Right lobe of liver (tissue), 6 donors: Measurements from ENCODE around the gene CALML4. TPM values are rescaled to one million over a fixed set of nuclear protein-coding genes. Genes with fewer than 3 reads are reported as not detected.

Experiments
- ATAC-seq, 4 donors: fragments of 200-7000 bp; cut with Tn5 transposase; one replicate each; pipeline ENCODE4 v1.9.1; 2020; ENCODE audit warnings: mild to moderate bottlenecking in 4 of 4, moderate library complexity in 4 of 4
- DNase-seq, 3 donors: peaks; one replicate each; pipeline ENCODE4 v3.0.0-alpha.2; 2020
- H3K27ac ChIP-seq, 3 donors: fragments of 200-600 bp; one replicate each; pipeline ENCODE4 v1.8.0; 2022
- H3K27me3 ChIP-seq, 2 donors: fragments of 200-600 bp; one replicate each; pipeline ENCODE4 v1.8.0; 2022
- H3K36me3 ChIP-seq, 4 donors: fragments of 200-600 bp; sonication (generic) in 1 of 4; one replicate each; pipeline versions ENCODE4 v1.5.1 to v1.8.0; 2017 to 2022; ENCODE audit warnings: control low read depth in 1 of 4
- H3K4me1 ChIP-seq, 4 donors: fragments of 200-600 bp; sonication (generic) in 1 of 4; one replicate each; pipeline versions ENCODE4 v1.5.1 to v1.8.0; 2017 to 2022; ENCODE audit warnings: control low read depth in 1 of 4
- H3K4me3 ChIP-seq, 3 donors: fragments of 200-600 bp; one replicate each; pipeline ENCODE4 v1.8.0; 2022
- H3K9me3 ChIP-seq, 4 donors: fragments of 200-600 bp; sonication (generic) in 1 of 4; one replicate each; pipeline versions ENCODE4 v1.5.1 to v1.8.0; 2017 to 2022; ENCODE audit warnings: control low read depth in 1 of 4
- CTCF ChIP-seq, 4 donors: fragments of 200-600 bp in 3 of 4; fragments of 450-650 bp in 1 of 4; IDR thresholded peaks; one replicate each; pipeline versions ENCODE4 v1.5.1 to v1.8.0; 2016 to 2022; ENCODE audit warnings: antibody characterized with exemption in 4 of 4, mild to moderate bottlenecking in 2 of 4
- POLR2A ChIP-seq: fragments of 450-650 bp; IDR thresholded peaks from one replicate; pipeline ENCODE4 v1.6.1; 2017; ENCODE audit warnings: antibody characterized with exemption, mild to moderate bottlenecking
- WGBS: methylation state at CpG from one replicate; pipeline ENCODE4 v1.1.6; 2018; ENCODE audit warnings: low coverage, low lambda C conversion rate; ENCODE audit not compliant: insufficient coverage; ENCODE audit errors: missing lambda C conversion rate; 5-methylcytosine and 5-hydroxymethylcytosine counted together
- intact Hi-C, 2 donors: fragments of 100-400 bp; cut with DNase I; formaldehyde crosslinking; loops; one replicate each; pipeline versions ENCODE4 v1.11.2 to v1.14.1; 2022
- total RNA-seq, 6 experiments: library from RNA; depleted of rRNA in 2 of 6; stranded (reverse); fragments of >200 nt in 2 of 6; fragmentation: NEBNext Ultra II Directional in 3 of 6; extraction: Animal tissue kit (Norgen Biotek cat#: 25700) in 3 of 6; gene quantifications; one replicate each; pipeline versions ENCODE4 v1.1.0 to v1.2.4, GENCODE V29; 2016 to 2023
- donor health status: DM: no; HTN: yes; CAD: no.
- donor health status: DM: no; HTN: no; CAD: no.
- donor health status: DM: no; HTN: no; CAD: no.
- donor health status: DM: no; HTN: yes; CAD: no.
- donor health status: DM: no; HTN: yes; CAD: no.

Gene CALML4
- total RNA-seq, 6 experiments from 2014 or later = 3.3 to 9.8 (median 6.1) TPM

DNA sequence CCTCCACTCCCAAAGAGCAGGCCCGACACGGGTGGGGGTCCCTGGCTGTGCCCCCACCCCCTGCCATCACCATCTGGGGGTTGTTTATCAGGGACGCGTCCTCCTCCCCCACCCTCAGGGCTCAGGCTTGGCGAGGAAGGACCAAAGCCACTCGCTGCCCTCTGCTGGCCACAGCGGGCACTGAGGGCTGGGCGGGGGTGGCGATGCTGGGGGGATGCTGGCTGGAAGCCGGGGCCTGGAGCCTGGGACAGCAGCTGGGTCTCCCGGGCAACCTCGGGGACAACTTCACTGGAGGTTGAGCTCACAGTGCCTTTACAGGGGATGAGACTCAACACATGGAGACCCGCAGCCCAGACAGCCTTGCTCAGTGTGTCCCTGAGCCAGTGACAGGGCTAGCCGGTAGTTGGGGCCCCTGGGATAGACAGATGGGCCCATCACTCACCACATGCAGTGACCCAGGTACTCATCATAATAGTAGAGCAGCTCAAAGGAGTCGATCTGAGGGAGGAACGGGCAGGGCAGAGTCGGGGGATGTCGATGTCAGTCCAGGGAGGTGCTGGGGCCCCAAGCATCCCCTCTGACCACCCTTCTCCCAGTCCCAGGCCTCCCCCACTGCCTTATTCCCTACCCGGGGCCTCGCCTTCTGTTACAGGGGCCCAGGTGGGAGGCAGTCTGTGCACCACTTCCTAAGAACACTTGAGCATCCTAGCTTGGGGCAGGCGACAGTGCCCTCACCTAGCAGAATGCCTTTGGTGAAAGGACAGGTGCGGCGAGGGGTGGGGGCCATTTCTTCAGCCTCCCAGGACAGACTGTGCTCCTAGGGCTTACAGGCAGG is 5.9 kb upstream of the CALML4 start:
- WGBS = 25% methylated on average over 11 of the region's 23 CpGs

DNA sequence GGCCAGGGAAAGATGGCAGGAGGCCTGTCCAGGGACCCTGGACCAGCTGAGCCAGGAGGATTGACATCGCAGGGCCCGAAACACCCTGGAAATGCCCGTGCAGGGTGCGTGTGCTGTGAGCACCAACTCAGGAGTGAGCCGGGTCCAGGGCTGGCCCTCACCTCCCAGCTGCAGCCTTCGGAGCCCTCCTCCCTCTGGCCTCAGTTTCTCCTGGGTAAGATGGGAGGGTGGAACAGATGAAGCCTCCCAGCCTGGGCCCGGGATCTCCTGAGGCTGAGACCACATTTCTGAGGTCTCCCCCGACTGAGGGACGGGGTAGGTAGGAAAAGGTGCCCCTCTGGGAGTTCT is 5.3 kb upstream of the CALML4 start:
- Histone ChIP-seq H3K27ac (no peak overlapping the region), H3K9me3 (no peaks in the 10 kb centered on the region), H3K4me3 (no peak overlapping the region), H3K36me3 (no peaks in the 10 kb centered on the region), H3K4me1 (peaks cover 0 to 9% (median 4%) of the 10 kb centered on the region in 4 donors), H3K27me3 (no peaks in the 10 kb centered on the region)
- intact Hi-C loops = no loop called here
- DNase-seq (peak in 1 of 3 donors; percentile 42), ATAC-seq (no peak)
- 77% methylated on average over 5 of the region's 9 CpGs for WGBS
- no peak for TF ChIP-seq CTCF (IDR thresholded peaks at IDR 0.05)
- no peak for TF ChIP-seq POLR2A

More for the DNA sequence above, 5.9 kb upstream of the CALML4 start:
- ATAC-seq (peak; percentile 48 to 64 (median 60)), DNase-seq (peak; percentile 57 to 67 (median 67))
- intact Hi-C loops = no loop called here
- Histone ChIP-seq H3K4me3 (no peak overlapping the region), H3K27me3 (no peaks in the 10 kb centered on the region), H3K36me3 (no peaks in the 10 kb centered on the region), H3K27ac (no peak overlapping the region), H3K9me3 (no peaks in the 10 kb centered on the region), H3K4me1 (peaks cover 0 to 7% (median 1%) of the 10 kb centered on the region in 4 donors)
- TF ChIP-seq POLR2A (no peak), CTCF (IDR thresholded peaks at IDR 0.05) (peak; percentile 67 to 81 (median 76))

GRCh38 chr15:68209735-68210408 is 4.7 kb upstream of the CALML4 start:
- ATAC-seq (no peak), DNase-seq (peak in 2 of 3 donors; percentile 33 to 42)
- intact Hi-C loops = no loop called here
- peaks cover 0 to 10% (median 5%) of the 10 kb centered on the region in 4 donors for H3K4me1 ChIP-seq
- WGBS = 87% methylated on average over 11 of the region's 13 CpGs
- no peak overlapping the region for H3K4me3 ChIP-seq
- no peak overlapping the region for H3K27ac ChIP-seq
- no peaks in the 10 kb centered on the region for H3K27me3 ChIP-seq
- TF ChIP-seq POLR2A = no peak
- TF ChIP-seq CTCF (IDR thresholded peaks at IDR 0.05) = no peak
- no peaks in the 10 kb centered on the region for H3K36me3 ChIP-seq
- H3K9me3 ChIP-seq = no peaks in the 10 kb centered on the region

GRCh38 chr15:68209272-68209671 is 4.1 kb upstream of the CALML4 start:
- no peak for ATAC-seq
- TF ChIP-seq CTCF (IDR thresholded peaks at IDR 0.05) (no peak), POLR2A (no peak)
- Histone ChIP-seq H3K27ac (no peak overlapping the region), H3K4me1 (peaks cover 0 to 12% (median 5%) of the 10 kb centered on the region in 4 donors), H3K36me3 (no peaks in the 10 kb centered on the region), H3K9me3 (no peaks in the 10 kb centered on the region), H3K4me3 (no peak overlapping the region), H3K27me3 (no peaks in the 10 kb centered on the region)
- intact Hi-C loops = no loop called here
- DNase-seq = peak in 1 of 3 donors; percentile 43
- WGBS = 100% methylated on average over 2 of the region's 7 CpGs
